ENCODE data around the gene SIN3A. TPM values are rescaled to one million over a fixed set of nuclear protein-coding genes. Genes with fewer than 3 reads are reported as not detected.

SIN3A gene
- total and polyA plus RNA-seq, 9 of the 15 experiments (the other 6 are each of a cell fraction or from before 2014, with no cell fraction given), result 11.1 to 70.3 (median 25.3) TPM

DNA sequence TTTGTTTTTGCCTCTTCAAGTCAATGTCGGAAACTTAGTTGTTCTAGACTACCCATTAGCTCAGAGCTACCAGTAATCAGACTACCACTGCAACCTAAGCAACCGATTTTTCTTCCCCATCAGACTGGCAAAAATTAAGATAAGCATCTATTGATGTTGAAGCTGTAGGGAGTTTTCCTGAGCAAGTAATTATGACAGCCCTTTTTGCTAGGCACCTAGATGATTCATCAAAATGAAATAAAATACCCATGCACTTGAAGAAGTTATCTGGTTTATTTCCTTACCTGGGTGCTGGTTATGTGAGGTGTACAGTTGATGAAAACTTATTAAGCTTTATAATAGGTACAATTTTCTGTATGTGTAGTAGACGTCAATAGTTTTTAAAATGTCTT is 116.2 kb downstream of the SIN3A start:
- TSS peak; percentile 95 for BruUV-seq (replicated peaks)

More for the DNA sequence above, 116.2 kb downstream of the SIN3A start:
- intact Hi-C loops (cut with micrococcal nuclease), result no loop called here
- in situ Hi-C loops (cut with MboI), result no loop called here
- H3K4me2 ChIP-seq (ENCODE audit: insufficient read depth, low read length), result peak overlapping the region; percentile 90
- ChIA-PET CTCF (ENCODE audit: low intra/inter-chr PET ratio) (no interaction called here), POLR2A (interaction anchor here (1.5 kb wide), 1 partner anchor 17 kb away, joined by 3 read pairs; no protein-coding TSS in a partner anchor)
- no peaks in the 10 kb centered on the region for H3K9me1 ChIP-seq (ENCODE audit: control insufficient read depth, insufficient read depth, low read length)
- ATAC-seq (no peak), FAIRE-seq (peak; percentile 37), DNase-seq (ENCODE audit: extremely low read depth in 1 of 4, low spot score in 3 of 4) (no peak)
- H4K20me1 ChIP-seq (replicated peaks; ENCODE audit: control insufficient read depth, insufficient read depth, low read length), result no peaks in the 10 kb centered on the region
- H3K27ac ChIP-seq (ENCODE audit: extremely low read depth, low read depth, low read length), result peak overlapping the region; percentile 75
- no peaks in the 10 kb centered on the region for H3K27me3 ChIP-seq (ENCODE audit: control insufficient read depth in 2 of 2, insufficient read depth in 2 of 2, low read length in 2 of 2)
- H3K9ac ChIP-seq (ENCODE audit: insufficient read depth in 1 of 2, low read depth in 2 of 2, low read length in 2 of 2), result peak overlapping the region in 1 of 2 experiments; percentile 79; a peak in 2 of 4 replicates
- H3K4me3 ChIP-seq, result peak overlapping the region; percentile 64
- H2AFZ ChIP-seq (ENCODE audit: low read depth, low read length), result peak overlapping the region; percentile 95
- H3K79me2 ChIP-seq (ENCODE audit: control insufficient read depth, insufficient read depth, low read length), result peaks cover 11% of the 10 kb centered on the region
- no peaks in the 10 kb centered on the region for H3K9me3 ChIP-seq (replicated peaks; ENCODE audit: control insufficient read depth, insufficient read depth, low read depth, low read length)
- peaks cover 10 to 14% of the 10 kb centered on the region in 2 experiments; a peak in 4 of 5 replicates for H3K4me1 ChIP-seq (replicated peaks in 1 of 2; ENCODE audit: control insufficient read depth in 2 of 2, insufficient read depth in 2 of 2, low read length in 2 of 2)
- TF ChIP-seq MAFG (tag; conservative IDR thresholded peaks at IDR 0.05) (peak; percentile 29; the same call in 1 of the 2 replicates), FOXA3 (CRISPR knock-in tag; conservative IDR thresholded peaks at IDR 0.05 in 1 of 2, IDR thresholded peaks at IDR 0.05 in 1 of 2) (no peak), ZFP1 (CRISPR knock-in tag; IDR thresholded peaks at IDR 0.05) (no peak), ZNF316 (IDR thresholded peaks at IDR 0.05) (peak; percentile 25; the same call in 1 of the 2 replicates), GTF2E2 (tag; IDR thresholded peaks at IDR 0.05) (peak; percentile 79; the same call in 1 of the 2 replicates), HDAC6 (IDR thresholded peaks at IDR 0.05; ENCODE audit: low read depth, low read length) (no peak), LCOR (CRISPR knock-in tag; IDR thresholded peaks at IDR 0.05) (0 out of 2 replicates have a peak, but pooled peaks have one; percentile 2), NR2C2 (CRISPR knock-in tag; IDR thresholded peaks at IDR 0.05) (no peak), NR2C2 (tag; IDR thresholded peaks at IDR 0.05) (0 out of 2 replicates have a peak, but pooled peaks have one; percentile 2)
- TF ChIP-seq, protein P1, sequence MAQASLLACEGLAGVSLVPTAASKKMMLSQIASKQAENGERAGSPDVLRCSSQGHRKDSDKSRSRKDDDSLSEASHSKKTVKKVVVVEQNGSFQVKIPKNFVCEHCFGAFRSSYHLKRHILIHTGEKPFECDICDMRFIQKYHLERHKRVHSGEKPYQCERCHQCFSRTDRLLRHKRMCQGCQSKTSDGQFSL (CRISPR knock-in tag; IDR thresholded peaks at IDR 0.05), result no peak
- TF ChIP-seq, protein P1 (tag; IDR thresholded peaks at IDR 0.05), result no peak
- TF ChIP-seq, protein P2, sequence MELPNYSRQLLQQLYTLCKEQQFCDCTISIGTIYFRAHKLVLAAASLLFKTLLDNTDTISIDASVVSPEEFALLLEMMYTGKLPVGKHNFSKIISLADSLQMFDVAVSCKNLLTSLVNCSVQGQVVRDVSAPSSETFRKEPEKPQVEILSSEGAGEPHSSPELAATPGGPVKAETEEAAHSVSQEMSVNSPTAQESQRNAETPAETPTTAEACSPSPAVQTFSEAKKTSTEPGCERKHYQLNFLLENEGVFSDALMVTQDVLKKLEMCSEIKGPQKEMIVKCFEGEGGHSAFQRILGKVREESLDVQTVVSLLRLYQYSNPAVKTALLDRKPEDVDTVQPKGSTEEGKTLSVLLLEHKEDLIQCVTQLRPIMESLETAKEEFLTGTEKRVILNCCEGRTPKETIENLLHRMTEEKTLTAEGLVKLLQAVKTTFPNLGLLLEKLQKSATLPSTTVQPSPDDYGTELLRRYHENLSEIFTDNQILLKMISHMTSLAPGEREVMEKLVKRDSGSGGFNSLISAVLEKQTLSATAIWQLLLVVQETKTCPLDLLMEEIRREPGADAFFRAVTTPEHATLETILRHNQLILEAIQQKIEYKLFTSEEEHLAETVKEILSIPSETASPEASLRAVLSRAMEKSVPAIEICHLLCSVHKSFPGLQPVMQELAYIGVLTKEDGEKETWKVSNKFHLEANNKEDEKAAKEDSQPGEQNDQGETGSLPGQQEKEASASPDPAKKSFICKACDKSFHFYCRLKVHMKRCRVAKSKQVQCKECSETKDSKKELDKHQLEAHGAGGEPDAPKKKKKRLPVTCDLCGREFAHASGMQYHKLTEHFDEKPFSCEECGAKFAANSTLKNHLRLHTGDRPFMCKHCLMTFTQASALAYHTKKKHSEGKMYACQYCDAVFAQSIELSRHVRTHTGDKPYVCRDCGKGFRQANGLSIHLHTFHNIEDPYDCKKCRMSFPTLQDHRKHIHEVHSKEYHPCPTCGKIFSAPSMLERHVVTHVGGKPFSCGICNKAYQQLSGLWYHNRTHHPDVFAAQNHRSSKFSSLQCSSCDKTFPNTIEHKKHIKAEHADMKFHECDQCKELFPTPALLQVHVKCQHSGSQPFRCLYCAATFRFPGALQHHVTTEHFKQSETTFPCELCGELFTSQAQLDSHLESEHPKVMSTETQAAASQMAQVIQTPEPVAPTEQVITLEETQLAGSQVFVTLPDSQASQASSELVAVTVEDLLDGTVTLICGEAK (IDR thresholded peaks at IDR 0.05), result no peak
- TF ChIP-seq, protein P2 (CRISPR knock-in tag; IDR thresholded peaks at IDR 0.05), result no peak
- H3K36me3 ChIP-seq (ENCODE audit: control insufficient read depth, insufficient read depth, low read length), result peaks cover 18% of the 10 kb centered on the region; the same call in 2 of the 3 replicates
- 32% methylated on average over 3 of the region's 3 CpGs for WGBS (ENCODE audit: insufficient coverage, low coverage, missing lambda C conversion rate)

All from K562 (cell line).